ENCODE results near the gene MRPS11. TPM values are rescaled to one million over a fixed set of nuclear protein-coding genes. Genes with fewer than 3 reads are reported as not detected.
A peak's percentile ranks its signal among the peaks of the same experiment; 100 is the strongest.

Gene MRPS11
- total RNA-seq, 3 donors from 2014 or later: 23.4 to 26.7 (median 25.6) TPM

GRCh38 chr15:88454867-88455810 is 12.4 kb upstream of the MRPS11 start:
- Histone ChIP-seq H3K4me1 (no peaks in the 10 kb centered on the region), H3K36me3 (no peaks in the 10 kb centered on the region), H3K27me3 (peaks cover 0 to 1% of the 10 kb centered on the region in 2 donors), H3K9me3 (no peaks in the 10 kb centered on the region), H3K27ac (no peak overlapping the region), H3K4me3 (no peak overlapping the region)
- intact Hi-C loops (cut with DNase I; ENCODE audit: low total_unique reads): no loop called here
- TF ChIP-seq POLR2AphosphoS5 (IDR thresholded peaks at IDR 0.05) (no peak), POLR2A (IDR thresholded peaks at IDR 0.05) (no peak), CTCF (IDR thresholded peaks at IDR 0.05) (peak in 2 of 3 donors; percentile 42 to 52)
- DNase-seq (ENCODE audit: low spot score in 2 of 2): peak in 1 of 2 donors; percentile 25

- Histone ChIP-seq H3K36me3 (no peaks in the 10 kb centered on the region), H3K27me3 (no peaks in the 10 kb centered on the region), H3K9me3 (no peaks in the 10 kb centered on the region), H3K4me3 (no peak overlapping the region), H3K4me1 (no peaks in the 10 kb centered on the region), H3K27ac (no peak overlapping the region)
- DNase-seq (ENCODE audit: low spot score in 2 of 2): no peak
- TF ChIP-seq POLR2AphosphoS5 (IDR thresholded peaks at IDR 0.05) (no peak), POLR2A (IDR thresholded peaks at IDR 0.05) (no peak), CTCF (IDR thresholded peaks at IDR 0.05) (no peak)
- intact Hi-C loops (cut with DNase I; ENCODE audit: low total_unique reads): no loop called here
These were observed 10.8 kb upstream of the MRPS11 start for GRCh38 chr15:88456733-88457132.

- H3K27me3 ChIP-seq: no peaks in the 10 kb centered on the region
- no peak overlapping the region for H3K27ac ChIP-seq
- H3K4me3 ChIP-seq: no peak overlapping the region
- no peak for DNase-seq (ENCODE audit: low spot score in 2 of 2)
- TF ChIP-seq CTCF (IDR thresholded peaks at IDR 0.05): no peak
- no peak for TF ChIP-seq POLR2AphosphoS5 (IDR thresholded peaks at IDR 0.05)
- TF ChIP-seq POLR2A (IDR thresholded peaks at IDR 0.05): no peak
- intact Hi-C loops (cut with DNase I; ENCODE audit: low total_unique reads): no loop called here
- no peaks in the 10 kb centered on the region for H3K36me3 ChIP-seq
- peaks cover 0 to 12% of the 10 kb centered on the region in 2 donors for H3K4me1 ChIP-seq
- no peaks in the 10 kb centered on the region for H3K9me3 ChIP-seq
These were observed 3.5 kb upstream of the MRPS11 start for GRCh38 chr15:88463870-88464532.

GRCh38 chr15:88465633-88466224 is 1.8 kb upstream of the MRPS11 start:
- no peak overlapping the region for H3K4me3 ChIP-seq
- intact Hi-C loops (cut with DNase I; ENCODE audit: low total_unique reads): no loop called here
- H3K27ac ChIP-seq: no peak overlapping the region
- H3K36me3 ChIP-seq: no peaks in the 10 kb centered on the region
- H3K4me1 ChIP-seq: peaks cover 0 to 12% of the 10 kb centered on the region in 2 donors
- DNase-seq (ENCODE audit: low spot score in 2 of 2): no peak
- H3K9me3 ChIP-seq: no peaks in the 10 kb centered on the region
- H3K27me3 ChIP-seq: no peaks in the 10 kb centered on the region
- no peak for TF ChIP-seq POLR2AphosphoS5 (IDR thresholded peaks at IDR 0.05)
- TF ChIP-seq CTCF (IDR thresholded peaks at IDR 0.05): no peak
- TF ChIP-seq POLR2A (IDR thresholded peaks at IDR 0.05): no peak
